NOMO-1 treated with DMSO at 0.1 percent for 48 hours (cell line): ENCODE data around the gene ELAVL1.
"Not testable (repeated sequence)": the region's sequence is repeated elsewhere in the genome, so short reads cannot be mapped to it uniquely, and the experiment has no call there.

ENCODE experiments used
- DNase-seq: peaks from one replicate; lab custom pipeline; 2025; ENCODE audit not compliant: unreplicated experiment; lab: John Stamatoyannopoulos, UW

The ELAVL1 gene

DNA sequence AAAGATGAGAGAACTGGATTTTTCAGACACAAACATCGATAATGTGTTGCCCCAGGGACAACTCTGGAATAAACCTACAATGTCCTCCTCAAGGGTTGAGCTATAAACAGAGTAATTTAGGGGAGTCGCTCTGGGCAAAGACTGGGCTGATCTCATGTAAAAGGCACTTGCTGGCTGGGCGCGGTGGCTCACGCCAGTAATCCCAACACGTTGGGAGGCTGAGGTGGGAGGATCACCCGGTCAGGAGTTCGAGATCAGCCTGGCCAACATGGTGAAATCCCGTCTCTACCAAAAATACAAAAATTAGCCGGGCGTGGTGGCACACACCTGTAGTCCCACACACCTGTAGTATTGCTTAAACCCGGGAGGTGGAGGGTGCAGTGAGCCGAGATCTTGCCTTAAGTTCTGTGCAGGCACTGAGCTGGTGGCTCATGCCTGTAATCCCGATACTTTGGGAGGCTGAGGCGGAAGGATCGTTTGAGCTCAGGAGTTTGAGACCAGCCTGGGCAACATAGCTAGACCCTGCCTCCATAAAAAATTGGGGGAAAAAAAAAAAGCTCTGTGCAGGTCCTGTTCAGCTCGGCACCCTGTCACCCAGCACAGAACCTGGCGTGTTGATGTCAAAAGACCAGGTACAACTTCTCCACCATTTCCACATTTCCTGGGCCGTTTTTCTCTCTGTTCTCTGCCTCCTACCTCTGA, 63.4 kb downstream of the ELAVL1 start:
- DNase-seq = no peak

DNA sequence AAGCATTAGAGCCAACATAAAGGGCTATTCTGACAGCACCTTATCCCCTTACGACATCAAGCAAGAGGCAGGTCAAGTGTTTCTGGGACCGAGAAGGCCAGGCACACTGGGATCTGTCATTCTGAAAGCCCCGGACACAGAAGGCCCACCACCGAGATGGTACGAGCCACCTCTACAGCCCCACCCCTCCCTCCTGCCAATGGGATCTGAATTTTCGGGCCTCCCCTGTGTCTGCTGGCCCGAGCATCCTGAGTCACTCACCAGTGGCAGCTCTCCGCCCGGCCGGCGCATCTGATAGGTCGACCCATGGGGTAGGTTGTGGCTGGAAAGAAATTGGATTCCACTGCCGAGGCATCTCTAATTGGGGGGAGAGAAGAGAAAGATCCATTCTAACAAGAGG, 64.6 kb downstream of the ELAVL1 start:
- DNase-seq = no peak

DNA sequence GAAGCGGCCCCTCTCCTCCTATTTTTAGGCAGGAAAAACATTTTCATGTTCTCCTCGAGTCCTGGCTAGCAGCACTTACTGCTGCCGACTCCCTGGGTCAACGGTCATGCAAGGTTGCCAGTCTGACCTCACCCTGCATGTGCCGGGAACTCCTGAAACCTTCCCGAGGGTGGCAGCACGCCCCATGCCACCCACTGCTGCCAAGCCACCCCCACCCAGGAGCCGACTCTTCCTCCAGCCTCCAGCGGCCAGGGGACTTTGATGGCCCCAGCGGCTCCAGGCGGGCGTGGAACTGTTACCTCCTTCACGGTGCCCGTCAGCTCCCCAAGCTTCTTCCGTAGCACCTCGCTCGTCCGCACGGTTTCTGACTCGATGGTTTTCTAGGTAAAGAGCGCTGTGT, 70.7 kb downstream of the ELAVL1 start:
- no peak for DNase-seq

DNA sequence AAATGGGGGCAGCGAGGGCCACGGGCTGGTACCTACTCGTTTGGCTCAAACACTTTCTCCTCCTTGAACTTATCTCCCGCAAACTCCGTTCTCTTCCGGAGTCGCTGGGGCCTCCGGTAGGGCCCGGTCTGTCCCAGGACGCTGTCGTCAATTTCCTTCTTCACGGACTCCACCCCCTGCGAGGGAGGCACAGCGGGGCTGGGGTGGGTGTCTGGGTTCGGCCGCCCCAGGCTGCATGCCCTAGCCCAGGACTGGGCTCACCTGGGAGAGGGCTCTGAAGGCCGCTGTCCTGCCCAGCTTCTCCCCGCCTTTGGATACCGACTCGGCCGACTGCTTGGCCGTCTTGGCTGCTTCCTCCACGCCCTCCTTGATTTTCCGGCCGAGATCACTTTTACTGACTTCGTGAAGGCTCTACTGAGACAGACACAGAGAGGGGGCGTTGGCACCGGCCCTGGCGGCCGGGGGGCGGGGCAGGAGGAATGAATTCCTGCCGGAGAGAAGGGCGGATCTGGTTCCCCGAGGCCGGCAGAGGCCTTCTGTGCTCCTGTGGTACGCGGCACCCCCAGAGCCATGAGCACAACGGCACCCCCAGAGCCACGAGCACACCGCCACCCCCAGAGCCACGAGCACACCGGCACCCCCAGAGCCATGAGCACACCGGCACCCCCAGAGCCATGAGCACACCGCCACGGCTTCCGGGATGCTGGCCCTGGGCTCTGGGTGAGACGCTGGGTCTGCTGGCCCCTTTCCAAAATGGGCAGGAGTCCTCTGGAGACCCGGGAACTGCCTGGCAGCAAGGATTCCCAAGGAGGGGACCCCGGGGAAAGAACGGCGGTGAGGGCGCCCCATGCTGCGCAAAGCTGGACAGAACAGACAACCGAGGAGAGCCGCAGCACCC, 71.4 kb downstream of the ELAVL1 start:
- no peak for DNase-seq

DNA sequence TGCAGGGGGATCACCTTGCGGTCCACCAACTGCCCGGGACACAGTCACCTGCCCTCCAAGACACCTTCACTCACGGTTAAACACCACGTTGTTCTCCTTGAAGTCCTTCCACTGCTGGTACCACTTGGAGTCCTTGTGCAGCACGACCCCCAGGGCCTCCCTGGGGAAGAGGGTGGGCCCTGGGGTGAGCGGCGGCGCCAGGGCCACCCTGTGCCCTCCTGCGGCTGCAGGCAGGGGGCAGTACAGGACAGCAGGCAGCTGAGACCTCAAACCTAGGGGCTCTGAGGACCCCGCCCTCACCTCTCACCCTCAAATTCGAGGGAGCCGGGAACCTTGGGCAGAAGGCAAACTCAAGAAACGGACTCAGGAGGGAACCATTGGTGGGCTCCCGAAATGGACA, 72.0 kb downstream of the ELAVL1 start:
- DNase-seq = no peak

DNA sequence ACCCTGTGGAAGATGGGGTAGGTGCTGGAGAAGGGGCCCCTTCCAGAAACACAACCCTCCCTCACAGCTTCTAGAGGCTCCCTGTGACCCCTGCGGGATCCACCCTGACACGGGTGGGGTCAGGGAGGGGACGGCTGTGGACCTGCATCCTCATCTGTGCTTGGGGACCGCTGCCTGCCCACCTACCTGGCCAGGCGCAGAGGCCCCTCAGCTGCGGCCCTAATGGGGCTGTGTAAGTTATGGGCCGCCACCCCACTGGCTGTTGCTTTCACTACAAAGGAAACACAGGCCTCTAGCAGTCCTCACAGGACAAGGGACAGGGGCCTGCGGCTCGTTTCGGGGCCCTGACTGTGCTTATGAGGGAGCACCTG, 72.5 kb downstream of the ELAVL1 start:
- no peak for DNase-seq

DNA sequence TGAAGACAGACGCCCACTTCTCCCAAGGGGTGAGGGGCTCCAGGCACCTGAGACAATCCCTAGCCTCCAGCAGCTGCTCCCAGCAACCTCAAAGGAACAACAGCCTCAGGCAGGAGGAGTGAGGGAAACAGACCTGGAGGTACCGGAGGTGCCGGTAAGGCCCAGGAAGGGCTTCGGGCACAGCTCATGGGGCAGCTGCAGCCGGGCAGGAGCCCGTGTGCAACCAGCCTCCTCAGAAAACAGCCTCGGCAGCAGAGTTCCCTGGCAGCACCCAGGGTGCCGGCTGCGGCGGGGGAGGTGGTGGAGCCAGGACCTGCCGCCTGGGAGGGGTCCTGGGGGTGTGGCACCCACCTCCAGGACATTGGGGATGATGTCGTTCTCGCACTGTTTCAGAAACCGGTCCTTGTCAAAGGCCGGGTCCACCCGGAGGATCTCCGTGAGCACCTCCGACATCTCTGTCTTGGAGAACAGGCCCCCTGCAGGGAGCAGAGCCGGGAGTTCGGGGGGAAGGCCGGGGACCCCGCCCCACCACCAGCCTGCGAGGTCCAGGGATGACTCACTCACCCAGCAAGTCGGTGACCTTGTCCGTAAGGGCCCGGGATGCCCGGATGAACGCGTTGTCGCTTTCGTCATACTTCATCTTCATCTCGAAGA, 73.0 kb downstream of the ELAVL1 start:
- no peak for DNase-seq

DNA sequence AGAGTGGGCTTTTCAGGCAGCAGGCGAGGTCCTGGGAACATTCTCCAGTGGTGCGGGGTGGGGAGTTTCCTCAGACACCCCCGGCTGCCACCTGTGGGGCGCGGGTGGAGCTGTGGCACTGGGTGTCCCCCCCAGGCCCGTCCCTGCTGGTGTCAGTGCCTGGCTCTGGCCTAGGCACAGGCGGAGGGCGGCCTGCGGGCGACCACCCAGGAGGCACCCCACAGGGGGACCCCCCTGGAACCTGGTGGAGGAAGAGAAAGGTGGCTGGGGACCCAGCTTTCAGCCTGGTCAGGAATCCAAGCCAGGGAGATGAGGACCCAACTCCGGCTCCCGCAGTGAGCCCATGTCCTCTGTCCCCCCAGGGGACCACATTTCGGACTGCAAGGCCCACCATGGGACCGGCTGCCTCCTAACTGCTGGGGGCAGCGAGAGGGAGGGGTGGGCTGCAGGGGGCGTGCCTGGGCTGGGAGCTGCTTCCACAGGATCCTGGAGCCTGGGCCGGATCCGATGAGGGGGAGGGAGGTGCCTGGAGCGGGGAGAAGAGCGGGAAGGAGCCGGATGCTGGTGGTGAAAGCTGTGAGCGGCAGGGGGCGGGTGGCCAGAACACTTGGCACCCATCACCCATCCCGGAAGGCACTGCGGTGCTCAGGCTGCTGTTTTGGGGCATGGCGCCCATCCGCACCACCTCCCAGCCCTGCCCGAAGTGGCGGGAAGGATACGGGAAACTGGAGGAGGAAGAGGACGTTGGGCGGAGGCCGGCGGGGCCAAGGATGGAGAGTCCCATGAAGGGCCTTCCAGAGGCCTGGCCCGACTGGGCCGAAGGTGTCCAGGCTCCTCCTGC, 74.0 kb downstream of the ELAVL1 start:
- no peak for DNase-seq

DNA sequence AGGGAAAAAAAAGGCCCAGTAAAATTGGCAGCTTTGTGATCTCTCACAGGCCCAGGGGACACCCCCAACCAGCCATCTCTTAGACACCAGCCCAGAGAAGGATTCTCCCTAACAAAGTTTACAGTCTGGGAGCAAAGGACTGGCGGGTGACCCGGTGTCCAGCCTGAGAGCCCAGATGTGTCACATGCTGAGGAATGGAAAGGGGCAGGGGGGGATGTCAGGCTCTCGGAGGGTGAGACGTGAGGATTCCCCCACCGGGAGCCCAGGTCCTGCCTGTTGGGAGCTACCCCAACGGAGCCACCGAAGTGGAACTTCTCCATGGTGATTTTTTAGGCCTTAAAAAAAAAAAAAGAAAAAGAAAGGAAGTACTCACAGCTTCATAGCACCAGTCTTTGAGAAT, 74.7 kb downstream of the ELAVL1 start:
- no peak for DNase-seq

DNA sequence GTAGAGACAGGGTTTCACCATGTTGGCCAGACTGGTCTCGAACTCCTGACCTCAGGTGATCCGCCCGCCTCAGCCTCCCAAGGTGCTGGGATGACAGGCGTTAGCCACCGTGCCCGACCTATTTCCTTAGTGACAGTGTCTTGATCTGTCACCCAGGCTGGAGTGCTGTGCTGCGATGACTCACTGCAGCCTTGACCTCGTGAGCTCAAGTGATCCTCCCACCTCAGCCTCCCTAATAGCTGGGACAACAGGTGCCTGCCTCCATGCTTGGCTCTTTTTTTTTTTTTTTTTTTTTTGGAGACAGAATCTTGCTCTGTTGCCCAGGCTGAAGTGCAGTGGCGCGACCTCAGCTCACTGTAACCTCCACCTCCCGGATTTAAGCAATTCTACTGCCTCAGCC, 75.4 kb downstream of the ELAVL1 start:
- not testable (repeated sequence) for DNase-seq

DNA sequence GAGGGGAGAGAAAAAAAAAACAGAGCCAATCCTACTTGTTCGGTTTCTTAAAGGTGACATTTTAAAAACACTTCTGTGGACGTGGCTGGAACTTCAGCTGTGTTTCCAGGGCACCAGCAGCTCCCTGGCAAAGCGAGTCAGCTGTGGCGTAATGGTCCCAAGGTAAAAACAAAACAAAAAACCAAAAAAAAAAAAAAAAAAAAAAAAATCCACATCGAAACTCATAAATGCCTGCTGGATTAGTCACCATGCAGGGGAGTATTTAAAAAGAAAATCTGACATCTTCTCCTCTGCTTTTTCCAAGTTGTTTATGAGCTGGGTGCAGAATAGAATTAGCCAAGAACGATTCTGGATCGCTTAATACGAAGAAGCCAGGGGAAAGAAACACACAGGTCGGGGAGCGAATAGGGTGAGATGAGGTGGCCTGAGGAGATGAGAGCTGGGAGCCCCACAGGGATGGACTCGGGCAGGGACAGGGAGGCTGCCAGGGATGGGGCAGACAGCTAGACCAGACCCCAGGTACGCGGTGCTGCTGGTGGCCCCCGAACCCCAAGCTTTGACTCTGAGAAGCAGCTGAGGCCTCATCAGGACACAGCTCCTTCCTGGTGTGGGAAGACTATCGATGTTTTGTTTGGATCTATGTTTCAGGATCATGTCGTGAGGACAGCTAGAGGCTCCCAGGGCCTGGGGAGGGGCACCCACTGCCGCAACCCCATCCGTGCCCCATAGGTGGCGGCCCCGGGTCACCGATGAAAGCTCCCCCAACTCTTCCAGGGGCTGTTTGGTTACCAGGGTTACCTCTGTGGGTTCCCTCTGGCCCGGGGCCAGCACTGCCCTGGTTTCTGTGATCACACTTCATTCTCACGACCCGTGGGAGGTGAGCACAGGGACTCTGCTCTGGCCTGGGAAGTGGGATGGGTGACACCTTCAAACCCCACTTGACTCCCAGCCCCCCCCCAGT, 76.4 kb downstream of the ELAVL1 start:
- peak; percentile 34 for DNase-seq

DNA sequence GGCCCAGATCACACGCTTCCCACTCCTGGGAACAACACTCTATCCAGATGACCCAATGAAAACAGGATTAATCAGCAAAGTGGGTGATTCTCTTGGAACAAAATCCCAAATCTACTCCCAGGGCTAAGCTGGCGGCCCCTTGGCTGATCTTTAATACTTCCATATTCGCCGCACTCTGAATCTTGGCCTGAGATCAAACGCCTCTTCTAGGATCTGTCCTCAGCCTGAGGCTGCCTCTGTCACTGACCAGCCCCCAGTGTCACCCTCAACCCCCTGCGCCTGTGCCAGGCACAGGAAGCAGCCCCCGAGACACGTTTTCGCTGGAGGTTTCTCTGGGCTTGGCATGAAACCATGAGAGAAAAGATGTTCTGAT, 77.1 kb downstream of the ELAVL1 start:
- DNase-seq = no peak

DNA sequence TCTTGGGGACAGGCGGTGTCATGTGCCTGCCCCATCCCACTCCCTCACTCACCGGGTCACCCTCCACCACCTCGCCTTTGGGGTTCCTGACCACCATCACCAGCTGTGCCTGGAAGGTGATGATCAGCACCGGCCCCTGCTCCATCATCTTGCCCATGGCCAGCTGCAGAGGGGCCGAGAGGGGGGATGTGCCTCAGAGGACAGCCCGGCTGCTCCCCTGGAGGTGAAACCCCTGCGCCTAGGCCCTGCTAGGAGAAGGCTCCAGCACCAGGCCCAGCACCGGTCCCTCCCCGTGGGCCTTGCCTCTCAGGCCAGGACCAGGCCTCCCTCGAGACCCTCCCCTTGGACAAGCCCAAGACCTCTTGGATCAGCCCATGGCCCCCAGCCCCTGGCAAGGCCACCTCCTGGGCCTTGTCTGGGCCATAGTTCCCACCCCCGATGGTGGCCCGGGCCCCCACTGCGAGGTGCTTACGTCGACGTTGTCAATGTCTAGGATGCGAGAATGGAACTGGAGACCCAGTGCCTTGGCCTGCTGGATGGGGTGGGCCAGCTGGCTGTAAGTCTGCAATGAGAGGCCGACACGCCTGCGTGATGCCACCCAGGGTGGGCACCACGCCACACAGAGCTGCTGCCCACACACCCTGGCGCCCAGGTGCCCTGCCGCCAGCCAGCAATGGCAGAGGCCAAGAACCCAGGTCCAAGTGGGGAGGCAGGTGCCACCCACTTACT, 77.7 kb downstream of the ELAVL1 start:
- no peak for DNase-seq

DNA sequence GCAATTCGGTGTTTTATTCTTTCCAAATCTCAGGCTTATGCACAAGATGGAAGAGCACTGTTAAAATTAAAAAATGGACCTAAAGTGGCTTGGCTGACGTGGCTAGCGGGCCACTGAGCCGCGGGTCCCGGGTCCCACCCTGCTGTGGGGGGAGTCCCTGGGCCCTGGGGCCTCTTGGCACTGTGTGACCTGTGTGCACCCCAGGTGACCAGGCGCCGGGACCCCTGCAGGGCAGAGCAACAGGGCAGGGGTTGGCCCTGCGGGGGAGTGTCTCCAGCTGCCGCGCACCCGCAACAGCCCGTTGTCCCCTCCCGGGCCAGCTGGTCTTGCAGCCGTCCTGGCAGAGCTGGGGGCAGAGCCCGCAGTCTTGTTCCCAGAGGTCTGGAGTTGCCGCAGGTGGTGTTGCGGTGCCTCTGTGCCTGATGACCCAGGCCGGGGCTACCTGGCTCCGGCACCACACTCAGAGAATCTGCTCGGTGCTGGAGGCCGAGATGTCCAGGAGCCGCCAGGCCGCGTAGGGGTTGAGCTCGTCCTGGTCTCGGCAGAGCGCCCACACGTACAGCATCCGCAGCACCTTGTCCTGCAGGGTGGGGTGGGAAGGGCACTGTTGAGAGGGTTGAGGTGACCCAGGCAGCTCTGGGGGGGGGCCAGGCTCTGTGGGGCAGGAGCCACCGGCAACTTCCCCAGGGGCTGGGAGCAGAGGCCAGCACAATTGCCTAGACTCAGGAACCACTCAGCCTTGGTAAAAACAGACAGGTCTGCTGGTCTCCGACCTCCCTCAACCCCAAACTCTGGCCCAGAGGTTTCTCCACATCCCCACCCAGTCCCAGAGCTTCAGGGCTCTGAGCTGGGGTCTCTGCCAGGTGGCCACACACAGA, 78.5 kb downstream of the ELAVL1 start:
- no peak for DNase-seq

DNA sequence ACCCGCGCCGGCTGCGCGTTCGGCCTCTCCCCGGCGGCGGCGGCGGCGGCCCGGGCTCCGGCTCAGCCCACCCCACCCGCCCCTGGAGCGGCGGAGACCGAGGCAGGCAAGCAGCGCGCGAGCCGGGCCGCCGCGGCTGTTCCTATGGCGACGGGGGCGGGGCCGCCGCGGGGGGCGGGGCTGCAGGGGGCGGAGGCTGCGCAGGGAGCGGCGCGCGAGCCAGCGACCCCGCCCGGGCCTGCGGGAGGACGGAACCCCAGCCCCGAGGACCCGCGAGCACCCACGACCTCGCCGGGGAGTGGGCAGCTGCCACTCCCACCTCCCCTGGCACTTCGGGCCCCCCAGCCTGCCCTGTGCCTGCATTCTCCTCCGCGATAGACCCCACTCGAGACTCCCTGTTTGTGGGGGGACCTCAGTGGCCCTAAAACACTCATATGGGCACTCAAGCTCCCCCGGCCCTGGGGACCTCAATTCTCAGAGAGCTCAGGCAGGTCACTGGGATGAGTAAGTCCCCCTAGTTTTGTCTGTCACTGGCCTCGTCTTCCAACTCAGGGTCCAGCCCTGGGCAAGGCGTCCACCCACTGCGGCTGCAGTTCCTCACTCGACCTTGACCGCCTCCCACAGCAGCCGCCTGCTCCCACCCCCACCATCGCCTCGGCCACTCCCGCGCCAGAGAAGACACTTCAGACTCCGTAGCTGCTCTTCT, 79.3 kb downstream of the ELAVL1 start, which contains the start of gene CTXN1:
TSS of gene CTXN1 (minus strand) at position 115 of the 706 bp plus-strand sequence. CDS start 597 bp downstream, outside the sequence.
- DNase-seq = no peak

DNA sequence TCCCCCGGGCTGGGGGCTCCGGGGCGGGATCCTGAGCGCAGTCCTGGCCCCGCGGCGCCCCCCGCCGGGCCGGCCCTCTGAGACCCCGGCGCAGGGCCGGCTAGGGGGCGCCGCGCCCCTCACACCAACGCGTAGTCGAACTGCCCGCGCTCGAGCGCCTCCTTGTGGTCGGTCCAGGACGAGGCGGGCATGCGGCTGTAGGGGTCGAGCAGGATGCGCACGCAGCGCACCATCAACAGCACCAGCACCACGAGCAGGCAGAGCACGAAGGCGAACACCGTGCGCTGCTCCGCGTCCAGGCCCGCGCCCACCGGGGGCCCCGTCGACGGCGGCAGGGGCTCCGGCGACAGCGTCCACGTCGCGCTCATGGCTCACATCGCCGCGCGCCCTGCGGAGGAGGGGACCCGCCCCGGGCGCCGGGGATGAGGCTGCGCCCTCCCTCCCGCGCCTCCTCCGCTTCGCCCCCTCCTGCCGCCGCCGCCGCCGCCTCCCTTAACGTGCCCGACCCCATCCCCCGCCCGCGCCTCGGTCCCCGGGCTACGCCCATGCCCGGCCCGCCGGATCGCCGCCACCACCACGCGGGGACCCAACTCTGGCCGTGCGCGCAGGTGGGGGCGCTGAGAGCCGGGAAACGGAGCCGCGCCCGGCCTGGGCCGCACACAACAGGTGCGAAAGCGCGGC, 80.1 kb downstream of the ELAVL1 start:
- peak; percentile 64 for DNase-seq

DNA sequence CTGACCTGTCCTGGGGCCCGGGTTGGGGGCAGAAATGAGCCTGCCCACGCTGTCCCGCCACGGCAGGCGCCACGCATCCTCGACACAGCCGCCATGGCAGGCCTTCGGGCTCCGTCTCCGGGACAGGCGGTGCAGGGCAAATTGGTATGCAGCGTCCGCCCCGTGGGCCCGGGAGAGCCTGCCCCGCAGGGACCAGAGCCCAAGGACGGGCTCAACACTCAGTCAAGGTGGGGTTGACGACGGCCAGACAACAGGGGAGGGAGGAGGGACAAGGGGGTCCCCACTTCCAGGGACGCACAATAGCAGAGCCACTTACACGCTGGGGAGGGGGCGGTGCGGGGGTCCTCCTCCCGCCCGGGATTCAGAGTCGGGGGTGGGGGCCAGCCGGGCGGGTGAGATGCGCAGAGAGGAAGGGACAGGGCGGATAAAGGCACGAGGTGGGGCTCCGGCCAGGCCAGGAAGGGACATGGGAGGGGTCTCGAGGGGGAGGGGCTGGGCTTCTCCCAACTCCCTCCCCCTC, 80.7 kb downstream of the ELAVL1 start:
- no peak for DNase-seq
